HepG2 (cell line): ENCODE data around the gene DEDD2. TPM values are rescaled to one million over a fixed set of nuclear protein-coding genes. Genes with fewer than 3 reads are reported as not detected.

Source experiments
- CBFB ChIP-seq: sonication (generic); formaldehyde crosslinking; IDR thresholded peaks from 2 replicates; pipeline ENCODE4 v1.4.0; 2020; ENCODE audit warnings: missing genetic modification reagents
- HIC2 ChIP-seq: sonication (generic); formaldehyde crosslinking; IDR thresholded peaks from 2 replicates; pipeline ENCODE4 v1.9.0; 2022; ENCODE audit warnings: low read depth, missing genetic modification reagents
- HNRNPUL1 ChIP-seq: fragments of 200-400 bp; formaldehyde crosslinking; IDR thresholded peaks from 2 replicates; pipeline ENCODE4 v1.6.1; 2017; ENCODE audit warnings: low read depth, mild to moderate bottlenecking, low read length, moderate library complexity
- MAFG ChIP-seq: sonication (generic); formaldehyde crosslinking; IDR thresholded peaks from 2 replicates; pipeline ENCODE4 v1.5.1; 2020; ENCODE audit warnings: mild to moderate bottlenecking, missing genetic modification reagents
- PRDM15 ChIP-seq: sonication (generic); formaldehyde crosslinking; IDR thresholded peaks from 2 replicates; pipeline ENCODE4 v1.4.0; 2020; ENCODE audit warnings: missing genetic modification reagents
- STAG1 ChIP-seq: sonication (generic); formaldehyde crosslinking; IDR thresholded peaks from 2 replicates; pipeline ENCODE4 v1.4.0; 2020; ENCODE audit warnings: missing genetic modification reagents
- TAF1 ChIP-seq: sonication (generic); formaldehyde crosslinking; IDR thresholded peaks from 2 replicates; pipeline ENCODE4 v1.4.0; 2020; ENCODE audit warnings: missing genetic modification reagents
- YEATS2 ChIP-seq: sonication (generic); formaldehyde crosslinking; IDR thresholded peaks from 2 replicates; pipeline ENCODE4 v1.4.0; 2020; ENCODE audit warnings: missing genetic modification reagents, borderline replicate concordance
- ZNF362 ChIP-seq: sonication (generic); formaldehyde crosslinking; IDR thresholded peaks from 2 replicates; pipeline ENCODE4 v1.4.0; 2020; ENCODE audit warnings: missing genetic modification reagents, mild to moderate bottlenecking, borderline replicate concordance
- ZNF468 ChIP-seq: sonication (generic); formaldehyde crosslinking; IDR thresholded peaks from 2 replicates; pipeline ENCODE4 v1.8.0; 2022; ENCODE audit warnings: mild to moderate bottlenecking, moderate library complexity, missing genetic modification reagents
- ZNF788 ChIP-seq: sonication (generic); formaldehyde crosslinking; IDR thresholded peaks from 2 replicates; pipeline ENCODE4 v1.5.0; 2020; ENCODE audit warnings: mild to moderate bottlenecking, missing genetic modification reagents, borderline replicate concordance
- ZNF891 ChIP-seq: sonication (generic); formaldehyde crosslinking; IDR thresholded peaks from 2 replicates; pipeline ENCODE4 v1.5.0; 2020; ENCODE audit warnings: mild to moderate bottlenecking, missing genetic modification reagents
- polyA plus RNA-seq, 8 experiments: library from polyadenylated mRNA; depleted of rRNA in 3 of 8; stranded (reverse) in 7 of 8; unstranded in 1 of 8; fragments of >200 nt; fragmentation: Illumina TruSeq in 4 of 8; extraction: Trizol in 4 of 8; gene quantifications; 2 replicates each; pipeline versions ENCODE4 v1.2.1 to v1.2.3, GENCODE V29; 2011 to 2016; ENCODE audit warnings: low read depth in 4 of 8, missing spikeins in 1 of 8, mixed read lengths in 1 of 8; ENCODE audit not compliant: insufficient read depth in 1 of 8
- total RNA-seq, 5 experiments: library from RNA; depleted of rRNA; stranded (reverse); fragments of >200 nt; fragmentation: Illumina TruSeq; extraction: Trizol; gene quantifications; 2 replicates each; pipeline ENCODE4 v1.2.3, GENCODE V29; 2016; ENCODE audit warnings: low read depth in 1 of 5
- TF ChIP-seq, protein P1 (sequence below): sonication (generic); formaldehyde crosslinking; conservative IDR thresholded peaks from 2 replicates; pipeline ENCODE4 v1.4.0; 2020; ENCODE audit warnings: missing genetic modification reagents
- TF ChIP-seq, protein P2 (sequence below): sonication (generic); formaldehyde crosslinking; IDR thresholded peaks from 2 replicates; pipeline ENCODE4 v1.4.0; 2020; ENCODE audit warnings: missing genetic modification reagents, borderline replicate concordance

Gene DEDD2
- total and polyA plus RNA-seq, 2 of the 13 experiments (the other 11 are each of a cell fraction or from before 2014, with no cell fraction given) = 19.2 to 24.7 TPM

DNA sequence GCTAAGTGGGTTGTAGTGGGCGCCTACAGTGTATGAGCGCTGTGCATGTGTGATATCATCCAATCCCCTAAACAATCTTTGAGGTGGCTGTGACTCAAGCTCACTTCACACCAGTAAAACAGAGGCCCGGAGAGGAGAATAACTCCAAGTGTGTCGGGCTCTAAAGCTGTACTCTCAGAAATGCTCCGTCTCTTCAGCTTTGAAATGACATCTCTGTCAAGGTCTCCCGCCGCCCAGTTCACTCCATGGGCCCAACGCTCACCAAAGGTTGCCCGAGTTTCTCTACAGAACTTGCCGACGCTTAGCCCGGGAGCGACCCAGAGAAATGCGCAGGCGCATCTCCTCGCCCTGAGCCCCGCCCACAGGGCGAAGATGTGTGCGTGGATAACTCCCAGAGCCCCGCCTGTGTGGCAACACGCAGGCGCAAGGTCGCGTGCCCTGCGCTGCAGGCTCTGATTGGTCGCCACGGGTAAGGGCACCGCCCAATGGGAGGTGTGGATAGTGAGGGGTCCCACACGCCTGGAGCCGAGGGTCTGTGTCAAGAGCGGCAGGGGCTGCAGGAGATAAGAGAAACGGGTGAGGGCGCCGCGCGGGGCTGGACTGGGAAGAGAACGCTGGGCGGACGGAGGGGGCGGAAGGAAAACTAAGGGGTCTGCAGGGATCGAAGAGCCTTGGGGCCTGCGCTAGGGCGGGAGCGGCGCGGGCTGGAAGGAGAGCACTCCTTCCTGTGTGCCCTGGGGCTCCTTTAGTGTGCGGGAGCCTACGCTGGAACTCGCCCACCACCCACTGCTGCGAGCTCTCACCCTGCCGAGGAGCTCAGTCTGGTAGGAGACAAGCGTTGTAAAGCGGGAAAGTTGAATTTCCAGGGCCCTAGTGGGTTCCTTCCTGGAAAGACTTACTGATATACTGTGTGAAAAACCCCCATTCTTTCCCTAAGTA, 2.6 kb upstream of the DEDD2 start, which contains the start of gene ZNF526 (continued):
- TF ChIP-seq ZNF362 (CRISPR knock-in tag) (no peak), CBFB (0 out of 2 replicates have a peak, but pooled peaks have one; percentile 54), YEATS2 (CRISPR knock-in tag) (peak; percentile 86; the same call in 1 of the 2 replicates), ZNF788 (peak; percentile 79; the same call in 1 of the 2 replicates), HIC2 (CRISPR knock-in tag) (no peak), ZNF468 (CRISPR knock-in tag) (no peak), PRDM15 (CRISPR knock-in tag) (peak; percentile 18; the same call in 1 of the 2 replicates), ZNF891 (CRISPR knock-in tag) (peak; percentile 71; the same call in 1 of the 2 replicates), STAG1 (no peak), MAFG (CRISPR knock-in tag) (no peak), TAF1 (CRISPR knock-in tag) (peak; percentile 94), HNRNPUL1 (no peak)
- TF ChIP-seq, protein P1, sequence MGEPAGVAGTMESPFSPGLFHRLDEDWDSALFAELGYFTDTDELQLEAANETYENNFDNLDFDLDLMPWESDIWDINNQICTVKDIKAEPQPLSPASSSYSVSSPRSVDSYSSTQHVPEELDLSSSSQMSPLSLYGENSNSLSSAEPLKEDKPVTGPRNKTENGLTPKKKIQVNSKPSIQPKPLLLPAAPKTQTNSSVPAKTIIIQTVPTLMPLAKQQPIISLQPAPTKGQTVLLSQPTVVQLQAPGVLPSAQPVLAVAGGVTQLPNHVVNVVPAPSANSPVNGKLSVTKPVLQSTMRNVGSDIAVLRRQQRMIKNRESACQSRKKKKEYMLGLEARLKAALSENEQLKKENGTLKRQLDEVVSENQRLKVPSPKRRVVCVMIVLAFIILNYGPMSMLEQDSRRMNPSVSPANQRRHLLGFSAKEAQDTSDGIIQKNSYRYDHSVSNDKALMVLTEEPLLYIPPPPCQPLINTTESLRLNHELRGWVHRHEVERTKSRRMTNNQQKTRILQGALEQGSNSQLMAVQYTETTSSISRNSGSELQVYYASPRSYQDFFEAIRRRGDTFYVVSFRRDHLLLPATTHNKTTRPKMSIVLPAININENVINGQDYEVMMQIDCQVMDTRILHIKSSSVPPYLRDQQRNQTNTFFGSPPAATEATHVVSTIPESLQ (CRISPR knock-in tag) = no peak
- TF ChIP-seq, protein P2, sequence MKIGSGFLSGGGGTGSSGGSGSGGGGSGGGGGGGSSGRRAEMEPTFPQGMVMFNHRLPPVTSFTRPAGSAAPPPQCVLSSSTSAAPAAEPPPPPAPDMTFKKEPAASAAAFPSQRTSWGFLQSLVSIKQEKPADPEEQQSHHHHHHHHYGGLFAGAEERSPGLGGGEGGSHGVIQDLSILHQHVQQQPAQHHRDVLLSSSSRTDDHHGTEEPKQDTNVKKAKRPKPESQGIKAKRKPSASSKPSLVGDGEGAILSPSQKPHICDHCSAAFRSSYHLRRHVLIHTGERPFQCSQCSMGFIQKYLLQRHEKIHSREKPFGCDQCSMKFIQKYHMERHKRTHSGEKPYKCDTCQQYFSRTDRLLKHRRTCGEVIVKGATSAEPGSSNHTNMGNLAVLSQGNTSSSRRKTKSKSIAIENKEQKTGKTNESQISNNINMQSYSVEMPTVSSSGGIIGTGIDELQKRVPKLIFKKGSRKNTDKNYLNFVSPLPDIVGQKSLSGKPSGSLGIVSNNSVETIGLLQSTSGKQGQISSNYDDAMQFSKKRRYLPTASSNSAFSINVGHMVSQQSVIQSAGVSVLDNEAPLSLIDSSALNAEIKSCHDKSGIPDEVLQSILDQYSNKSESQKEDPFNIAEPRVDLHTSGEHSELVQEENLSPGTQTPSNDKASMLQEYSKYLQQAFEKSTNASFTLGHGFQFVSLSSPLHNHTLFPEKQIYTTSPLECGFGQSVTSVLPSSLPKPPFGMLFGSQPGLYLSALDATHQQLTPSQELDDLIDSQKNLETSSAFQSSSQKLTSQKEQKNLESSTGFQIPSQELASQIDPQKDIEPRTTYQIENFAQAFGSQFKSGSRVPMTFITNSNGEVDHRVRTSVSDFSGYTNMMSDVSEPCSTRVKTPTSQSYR (CRISPR knock-in tag) = no peak
